ENCODE results near the gene CCDC144A.

DNA sequence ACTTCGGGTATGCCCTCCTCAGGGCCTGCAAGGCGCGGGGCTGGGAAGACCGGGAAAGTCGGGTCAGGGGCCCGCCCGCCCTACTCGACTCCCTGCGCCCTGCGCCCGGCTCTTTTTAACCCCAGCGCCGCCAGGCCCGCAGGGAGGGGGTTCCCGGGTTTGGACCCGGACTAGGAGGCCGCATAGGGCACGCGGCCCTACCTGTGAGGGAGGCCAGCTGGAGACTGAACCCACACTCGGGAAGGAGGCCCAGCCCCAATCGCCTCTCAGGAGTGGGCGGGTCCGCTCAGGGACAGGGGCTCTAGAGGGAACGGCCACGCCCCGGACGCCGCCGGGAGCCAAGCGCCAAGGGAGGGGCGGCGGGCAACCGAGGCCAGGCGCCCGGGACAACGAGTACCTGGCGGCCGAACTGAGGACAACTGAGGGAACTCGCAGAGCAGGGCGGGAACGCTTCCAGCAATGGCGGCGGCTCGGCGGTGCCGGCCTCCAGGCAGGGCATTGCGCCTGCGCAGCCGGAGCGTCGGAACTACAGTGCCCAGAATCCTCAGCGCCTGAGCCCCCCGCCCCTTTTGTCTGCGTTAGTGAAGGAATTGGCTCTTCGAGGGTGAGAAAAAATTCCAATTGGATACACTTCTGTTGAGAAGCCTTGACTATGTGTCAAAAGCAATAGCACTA lies 36.5 kb upstream of the CCDC144A start, which contains the start of gene ZNF624:
- TF ChIP-seq CTCF (IDR thresholded peaks at IDR 0.05) (peak in 1 of 3 experiments; percentile 35), POLR2AphosphoS5 (IDR thresholded peaks at IDR 0.05; ENCODE audit: insufficient read depth in 1 of 2, low read depth in 1 of 2) (peak; percentile 91 to 94)
